ENCODE results near the gene UNC13C. TPM values are rescaled to one million over a fixed set of nuclear protein-coding genes. Genes with fewer than 3 reads are reported as not detected.

The UNC13C gene
- total RNA-seq, 1 experiment from 2014 or later: not detected

GRCh38 chr15:53974813-53975212, 3.4 kb upstream of the UNC13C start:
- Histone ChIP-seq H3K27me3 (ENCODE audit: insufficient read depth, low read length) (no peaks in the 10 kb centered on the region), H3K4me3 (replicated peaks in 1 of 2; ENCODE audit: low read depth in 1 of 2, low read length in 2 of 2) (no peak overlapping the region), H3K36me3 (ENCODE audit: control insufficient read depth in 1 of 2, insufficient read depth in 2 of 2, low read length in 2 of 2) (no peaks in the 10 kb centered on the region), H3K4me2 (ENCODE audit: low read length) (no peak overlapping the region), H3K27ac (ENCODE audit: low read depth, low read length) (no peak overlapping the region), H4K20me1 (ENCODE audit: insufficient read depth) (no peaks in the 10 kb centered on the region), H2AFZ (ENCODE audit: low read depth, low read length, poor library complexity, severe bottlenecking) (no peak overlapping the region), H3K9ac (ENCODE audit: low read length) (no peak overlapping the region), H3K79me2 (ENCODE audit: insufficient read depth, low read length) (no peaks in the 10 kb centered on the region), H3K4me1 (ENCODE audit: control insufficient read depth in 1 of 2, insufficient read depth in 2 of 2, low read length in 2 of 2) (no peaks in the 10 kb centered on the region), H3K9me3 (ENCODE audit: control insufficient read depth in 1 of 2, insufficient read depth in 1 of 2, low read depth in 1 of 2, low read length in 2 of 2) (peaks cover 3 to 27% of the 10 kb centered on the region in 2 experiments; a peak in 1 of 4 replicates), H3K9me2 (ENCODE audit: insufficient read depth) (no peaks in the 10 kb centered on the region)
- ATAC-seq (no peak), DNase-seq (ENCODE audit: low read depth, low spot score) (no peak)
- ChIA-PET RAD21 (ENCODE audit: low non-redundant PET in 1 of 2, low total read pairs in 2 of 2, uncharacterized antibody in 2 of 2, unreplicated experiment in 2 of 2) (no interaction called here), CTCF (no interaction called here), POLR2A (no interaction called here)
- no peak for TF ChIP-seq TCF7L2 (IDR thresholded peaks at IDR 0.05; ENCODE audit: borderline replicate concordance, extremely low read depth, insufficient read depth, insufficient read length)
- intact Hi-C loops (cut with micrococcal nuclease): no loop called here
- BruUV-seq (replicated peaks): no TSS peak

DNA sequence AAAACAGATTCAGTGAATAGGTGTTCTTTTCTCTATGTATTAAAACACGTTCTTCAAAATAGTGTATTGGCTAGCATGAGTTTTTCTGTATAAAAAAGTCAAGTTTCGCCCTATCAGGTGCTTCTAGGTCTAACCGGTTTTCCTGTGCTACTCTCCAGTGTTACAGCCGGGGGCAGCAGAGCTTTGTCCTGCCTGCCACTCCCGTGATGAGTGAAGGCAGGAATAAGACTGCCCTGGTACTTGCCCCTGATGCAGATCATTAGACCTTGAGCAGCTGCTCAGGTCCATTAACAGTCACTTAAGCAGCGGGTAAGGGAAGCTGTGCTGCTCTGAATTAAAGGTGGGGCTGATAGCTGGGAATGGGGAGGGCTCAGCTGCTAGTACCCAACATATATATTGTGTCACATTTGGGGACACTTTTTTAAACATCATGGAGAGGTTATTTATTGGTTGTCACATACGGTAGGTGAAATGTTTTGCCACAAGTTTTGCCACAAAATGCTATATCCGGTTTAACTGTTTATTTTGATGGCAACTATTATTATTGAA, 1.3 kb upstream of the UNC13C start:
- DNase-seq (ENCODE audit: low read depth, low spot score) (no peak), ATAC-seq (no peak)
- Histone ChIP-seq H3K4me2 (ENCODE audit: low read length) (no peak overlapping the region), H3K9me2 (ENCODE audit: insufficient read depth) (no peaks in the 10 kb centered on the region), H3K9ac (ENCODE audit: low read length) (no peak overlapping the region), H3K36me3 (ENCODE audit: control insufficient read depth in 1 of 2, insufficient read depth in 2 of 2, low read length in 2 of 2) (no peaks in the 10 kb centered on the region), H3K4me3 (replicated peaks in 1 of 2; ENCODE audit: low read depth in 1 of 2, low read length in 2 of 2) (no peak overlapping the region), H3K4me1 (ENCODE audit: control insufficient read depth in 1 of 2, insufficient read depth in 2 of 2, low read length in 2 of 2) (no peaks in the 10 kb centered on the region), H4K20me1 (ENCODE audit: insufficient read depth) (no peaks in the 10 kb centered on the region), H3K79me2 (ENCODE audit: insufficient read depth, low read length) (no peaks in the 10 kb centered on the region), H3K27me3 (ENCODE audit: insufficient read depth, low read length) (no peaks in the 10 kb centered on the region), H3K27ac (ENCODE audit: low read depth, low read length) (no peak overlapping the region), H2AFZ (ENCODE audit: low read depth, low read length, poor library complexity, severe bottlenecking) (no peak overlapping the region), H3K9me3 (ENCODE audit: control insufficient read depth in 1 of 2, insufficient read depth in 1 of 2, low read depth in 1 of 2, low read length in 2 of 2) (peaks cover 2 to 34% of the 10 kb centered on the region in 2 experiments; a peak in 2 of 4 replicates)
- ChIA-PET POLR2A (no interaction called here), RAD21 (ENCODE audit: low non-redundant PET in 1 of 2, low total read pairs in 2 of 2, uncharacterized antibody in 2 of 2, unreplicated experiment in 2 of 2) (no interaction called here), CTCF (no interaction called here)
- BruUV-seq (replicated peaks): no TSS peak
- intact Hi-C loops (cut with micrococcal nuclease): no loop called here
- TF ChIP-seq CEBPB (IDR thresholded peaks at IDR 0.05; ENCODE audit: low read depth) (no peak), CBX3 (IDR thresholded peaks at IDR 0.05; ENCODE audit: low read depth) (no peak), SIN3A (IDR thresholded peaks at IDR 0.05; ENCODE audit: low read depth) (no peak)

Data from HCT116 (cell line).